ENCODE results near the gene GALNT18. TPM values are rescaled to one million over a fixed set of nuclear protein-coding genes. Genes with fewer than 3 reads are reported as not detected.
A peak's percentile ranks its signal among the peaks of the same experiment; 100 is the strongest.

The GALNT18 gene
- total RNA-seq, 1 experiment from 2014 or later = 14.1 TPM

DNA sequence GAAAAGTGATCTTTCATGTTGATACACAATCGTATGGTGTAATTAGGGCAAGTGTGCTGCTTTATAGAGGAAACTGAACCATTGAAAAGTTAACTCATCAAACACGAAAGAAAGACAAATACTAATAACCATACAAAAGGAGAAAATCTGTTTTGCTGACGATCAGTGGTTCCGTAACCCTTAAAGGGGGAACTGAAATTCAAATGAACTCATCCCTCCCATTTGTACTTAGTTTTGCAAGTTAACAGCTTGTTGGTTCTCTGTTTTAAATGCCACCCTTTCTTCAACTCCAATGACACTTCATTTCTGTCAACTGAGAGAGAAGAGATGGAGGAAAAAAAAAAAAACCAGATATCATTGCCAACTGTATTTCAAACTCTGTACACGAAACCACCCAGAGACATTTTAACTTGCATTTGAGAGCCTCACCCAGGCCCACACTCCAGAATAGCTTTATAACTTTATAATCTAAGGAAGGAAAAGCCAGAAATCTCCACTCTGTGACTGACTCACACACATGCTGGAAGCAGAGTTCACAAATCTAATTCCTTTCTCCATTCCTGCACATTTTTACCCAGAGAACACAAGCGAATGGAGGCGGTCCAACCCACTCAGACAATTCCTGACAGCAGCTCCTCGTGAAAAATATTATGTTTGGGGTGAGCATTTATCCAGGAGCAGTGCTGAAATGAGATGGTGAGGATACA, 251.4 kb downstream of the GALNT18 start:
- BruUV-seq (replicated peaks) = no TSS peak
- peaks cover 14% of the 10 kb centered on the region for H3K36me3 Mint-ChIP-seq (ENCODE audit: insufficient read depth, unreplicated experiment)
- no peak overlapping the region for H3K4me3 Mint-ChIP-seq (ENCODE audit: unreplicated experiment)
- peaks cover 12% of the 10 kb centered on the region for H3K9me3 Mint-ChIP-seq (ENCODE audit: unreplicated experiment)
- H3K27ac Mint-ChIP-seq (ENCODE audit: low read depth, unreplicated experiment) = no peak overlapping the region
- TF ChIP-seq, protein P1, sequence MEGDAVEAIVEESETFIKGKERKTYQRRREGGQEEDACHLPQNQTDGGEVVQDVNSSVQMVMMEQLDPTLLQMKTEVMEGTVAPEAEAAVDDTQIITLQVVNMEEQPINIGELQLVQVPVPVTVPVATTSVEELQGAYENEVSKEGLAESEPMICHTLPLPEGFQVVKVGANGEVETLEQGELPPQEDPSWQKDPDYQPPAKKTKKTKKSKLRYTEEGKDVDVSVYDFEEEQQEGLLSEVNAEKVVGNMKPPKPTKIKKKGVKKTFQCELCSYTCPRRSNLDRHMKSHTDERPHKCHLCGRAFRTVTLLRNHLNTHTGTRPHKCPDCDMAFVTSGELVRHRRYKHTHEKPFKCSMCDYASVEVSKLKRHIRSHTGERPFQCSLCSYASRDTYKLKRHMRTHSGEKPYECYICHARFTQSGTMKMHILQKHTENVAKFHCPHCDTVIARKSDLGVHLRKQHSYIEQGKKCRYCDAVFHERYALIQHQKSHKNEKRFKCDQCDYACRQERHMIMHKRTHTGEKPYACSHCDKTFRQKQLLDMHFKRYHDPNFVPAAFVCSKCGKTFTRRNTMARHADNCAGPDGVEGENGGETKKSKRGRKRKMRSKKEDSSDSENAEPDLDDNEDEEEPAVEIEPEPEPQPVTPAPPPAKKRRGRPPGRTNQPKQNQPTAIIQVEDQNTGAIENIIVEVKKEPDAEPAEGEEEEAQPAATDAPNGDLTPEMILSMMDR (IDR thresholded peaks at IDR 0.05; ENCODE audit: unreplicated experiment) = no peak
- DNase-seq (ENCODE audit: unreplicated experiment) = no peak
- CTCF ChIA-PET = interaction anchor here (0.7 to 1.1 kb wide), 2 partner anchors 12 to 38 kb away, joined by 4 to 5 read pairs; no protein-coding TSS in a partner anchor
- H3K4me1 Mint-ChIP-seq (ENCODE audit: insufficient read depth, unreplicated experiment) = no peaks in the 10 kb centered on the region
- intact Hi-C loops (cut with micrococcal nuclease) = no loop called here
- POLR2A ChIA-PET = no interaction called here
- H3K27me3 Mint-ChIP-seq (ENCODE audit: insufficient read depth, unreplicated experiment) = no peaks in the 10 kb centered on the region

DNA sequence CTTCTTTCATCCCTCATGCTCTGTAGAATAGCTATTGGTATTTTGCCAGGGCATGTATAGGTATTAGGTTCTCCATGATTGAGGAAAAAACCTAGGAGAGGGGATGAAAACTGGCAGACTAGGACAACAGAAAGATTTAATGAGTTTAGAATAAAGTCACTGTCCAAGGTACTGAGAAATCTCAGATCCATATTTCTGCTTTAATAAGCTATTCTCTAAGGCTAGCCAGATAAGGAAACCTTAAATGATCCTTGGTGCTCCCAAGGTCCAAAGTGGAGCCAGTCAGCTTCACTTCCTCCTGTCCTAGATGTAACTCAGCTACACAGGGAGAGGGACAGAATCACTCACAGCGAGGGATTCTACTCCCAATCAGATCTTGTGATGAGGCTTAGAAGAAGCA, 255.0 kb downstream of the GALNT18 start:
- peak; percentile 17 for DNase-seq (ENCODE audit: unreplicated experiment)
- H3K9me3 Mint-ChIP-seq (ENCODE audit: unreplicated experiment) = peaks cover 12% of the 10 kb centered on the region
- CTCF ChIA-PET = interaction anchor here (0.5 kb wide), 1 partner anchor 170 kb away, joined by 4 read pairs; no protein-coding TSS in a partner anchor
- POLR2A ChIA-PET = interaction anchor here (0.6 kb wide), 2 partner anchors 426 to 1770 kb away, joined by 3 read pairs; no protein-coding TSS in a partner anchor
- H3K4me3 Mint-ChIP-seq (ENCODE audit: unreplicated experiment) = no peak overlapping the region
- intact Hi-C loops (cut with micrococcal nuclease) = no loop called here
- no peaks in the 10 kb centered on the region for H3K4me1 Mint-ChIP-seq (ENCODE audit: insufficient read depth, unreplicated experiment)
- H3K27ac Mint-ChIP-seq (ENCODE audit: low read depth, unreplicated experiment) = no peak overlapping the region
- TF ChIP-seq, protein P1 (IDR thresholded peaks at IDR 0.05; ENCODE audit: unreplicated experiment) = no peak
- BruUV-seq (replicated peaks) = no TSS peak
- no peaks in the 10 kb centered on the region for H3K27me3 Mint-ChIP-seq (ENCODE audit: insufficient read depth, unreplicated experiment)
- H3K36me3 Mint-ChIP-seq (ENCODE audit: insufficient read depth, unreplicated experiment) = peaks cover 14% of the 10 kb centered on the region

DNA sequence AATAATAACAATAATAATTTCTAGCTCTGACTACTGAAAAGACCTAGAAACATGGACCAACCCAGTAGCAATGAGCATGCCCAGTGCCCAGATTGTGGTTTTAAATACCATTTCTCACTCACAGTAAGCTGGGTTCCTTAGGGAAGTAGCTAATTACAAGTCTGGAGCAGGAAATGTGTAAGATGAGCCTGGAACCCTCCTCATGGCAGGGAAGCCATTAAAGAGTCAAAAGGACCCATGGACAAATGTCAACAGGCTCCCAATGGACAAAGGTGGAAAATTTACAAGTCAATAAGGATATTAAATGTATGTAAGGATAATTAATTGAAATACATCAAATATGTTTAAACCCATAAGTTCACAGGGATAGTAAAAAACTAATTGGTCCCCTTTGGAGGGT, 258.1 kb downstream of the GALNT18 start:
- intact Hi-C loops (cut with micrococcal nuclease) = no loop called here
- TF ChIP-seq, protein P1 (IDR thresholded peaks at IDR 0.05; ENCODE audit: unreplicated experiment) = no peak
- Mint-ChIP-seq H3K27me3 (ENCODE audit: insufficient read depth, unreplicated experiment) (no peaks in the 10 kb centered on the region), H3K4me1 (ENCODE audit: insufficient read depth, unreplicated experiment) (no peaks in the 10 kb centered on the region), H3K4me3 (ENCODE audit: unreplicated experiment) (no peak overlapping the region), H3K27ac (ENCODE audit: low read depth, unreplicated experiment) (no peak overlapping the region), H3K36me3 (ENCODE audit: insufficient read depth, unreplicated experiment) (peaks cover 3% of the 10 kb centered on the region), H3K9me3 (ENCODE audit: unreplicated experiment) (peaks cover 4% of the 10 kb centered on the region)
- POLR2A ChIA-PET = no interaction called here
- no TSS peak for BruUV-seq (replicated peaks)
- DNase-seq (ENCODE audit: unreplicated experiment) = no peak
- CTCF ChIA-PET = interaction anchor here (1.0 kb wide), 1 partner anchor 8 kb away, joined by 4 read pairs; no protein-coding TSS in a partner anchor

DNA sequence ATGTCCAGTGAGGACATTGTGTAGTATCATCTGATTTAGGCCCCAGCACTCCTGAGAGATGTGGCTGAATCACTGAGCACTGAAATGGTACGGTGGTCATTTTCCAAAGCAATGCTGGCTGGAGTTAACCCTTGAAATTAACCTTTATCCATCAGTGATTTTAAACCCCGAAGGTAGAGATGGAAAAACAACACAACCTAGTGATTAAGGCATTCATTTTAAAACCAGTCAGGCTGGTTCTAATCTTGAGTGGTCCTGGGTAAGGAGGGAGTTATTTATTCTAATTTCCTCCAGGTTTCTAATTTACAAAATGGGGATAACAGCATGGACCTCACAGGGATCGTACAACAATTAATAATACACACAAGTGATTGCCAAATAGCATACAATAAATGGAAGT, 262.2 kb downstream of the GALNT18 start:
- H3K9me3 Mint-ChIP-seq (ENCODE audit: unreplicated experiment) = no peaks in the 10 kb centered on the region
- POLR2A ChIA-PET = no interaction called here
- no peaks in the 10 kb centered on the region for H3K36me3 Mint-ChIP-seq (ENCODE audit: insufficient read depth, unreplicated experiment)
- H3K27ac Mint-ChIP-seq (ENCODE audit: low read depth, unreplicated experiment) = no peak overlapping the region
- TF ChIP-seq, protein P1 (IDR thresholded peaks at IDR 0.05; ENCODE audit: unreplicated experiment) = no peak
- intact Hi-C loops (cut with micrococcal nuclease) = no loop called here
- CTCF ChIA-PET = no interaction called here
- no TSS peak for BruUV-seq (replicated peaks)
- no peaks in the 10 kb centered on the region for H3K4me1 Mint-ChIP-seq (ENCODE audit: insufficient read depth, unreplicated experiment)
- no peak for DNase-seq (ENCODE audit: unreplicated experiment)
- no peaks in the 10 kb centered on the region for H3K27me3 Mint-ChIP-seq (ENCODE audit: insufficient read depth, unreplicated experiment)
- no peak overlapping the region for H3K4me3 Mint-ChIP-seq (ENCODE audit: unreplicated experiment)

Measured in MCF 10A (cell line).